WI38 (cell line): ENCODE measurements around the gene CD79A.

Experiments
- H3K4me3 ChIP-seq: 2 replicates; pipeline ENCODE4 v1.5.1; 2011; ENCODE audit warnings: low read depth, mild to moderate bottlenecking, control low read depth, low read length
- TF ChIP-seq, protein P1 (sequence below): IDR thresholded peaks from 2 replicates; pipeline ENCODE4 v1.5.1; 2012; ENCODE audit warnings: low read depth, mild to moderate bottlenecking, control low read depth, low read length

The CD79A gene

DNA sequence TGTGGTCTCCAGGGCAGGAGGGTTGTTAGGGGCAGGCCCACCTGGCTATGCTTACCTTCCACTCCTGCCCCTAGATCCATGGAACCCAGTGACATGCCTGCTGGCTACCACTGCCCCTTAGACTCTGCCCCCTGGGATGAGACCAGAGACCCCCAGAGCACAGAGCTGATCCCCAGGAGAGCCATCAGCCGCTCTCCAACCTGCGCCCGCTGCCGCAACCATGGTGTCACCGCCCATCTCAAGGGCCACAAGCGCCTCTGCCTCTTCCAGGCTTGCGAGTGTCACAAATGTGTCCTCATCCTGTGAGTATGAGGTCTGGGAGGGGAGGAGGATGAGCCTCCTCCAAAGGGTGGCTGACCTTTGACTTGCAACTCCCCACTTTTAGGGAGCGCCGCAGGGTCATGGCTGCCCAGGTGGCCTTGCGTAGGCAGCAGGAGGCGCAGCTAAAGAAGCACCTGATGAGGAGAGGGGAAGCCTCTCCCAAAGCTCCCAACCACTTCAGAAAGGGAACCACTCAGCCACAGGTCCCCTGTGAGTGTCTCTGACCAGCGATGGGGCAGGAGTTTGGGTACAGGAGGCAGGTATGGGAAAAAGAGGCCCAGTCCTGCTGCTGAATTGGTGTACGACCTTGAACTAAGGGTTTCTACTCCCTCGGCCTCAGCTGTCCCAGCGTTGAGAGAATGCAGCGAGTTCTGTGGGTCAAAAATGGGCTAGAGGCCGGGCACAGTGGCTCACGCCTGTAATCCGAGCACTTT lies 29.6 kb upstream of the CD79A start:
- TF ChIP-seq, protein P1, sequence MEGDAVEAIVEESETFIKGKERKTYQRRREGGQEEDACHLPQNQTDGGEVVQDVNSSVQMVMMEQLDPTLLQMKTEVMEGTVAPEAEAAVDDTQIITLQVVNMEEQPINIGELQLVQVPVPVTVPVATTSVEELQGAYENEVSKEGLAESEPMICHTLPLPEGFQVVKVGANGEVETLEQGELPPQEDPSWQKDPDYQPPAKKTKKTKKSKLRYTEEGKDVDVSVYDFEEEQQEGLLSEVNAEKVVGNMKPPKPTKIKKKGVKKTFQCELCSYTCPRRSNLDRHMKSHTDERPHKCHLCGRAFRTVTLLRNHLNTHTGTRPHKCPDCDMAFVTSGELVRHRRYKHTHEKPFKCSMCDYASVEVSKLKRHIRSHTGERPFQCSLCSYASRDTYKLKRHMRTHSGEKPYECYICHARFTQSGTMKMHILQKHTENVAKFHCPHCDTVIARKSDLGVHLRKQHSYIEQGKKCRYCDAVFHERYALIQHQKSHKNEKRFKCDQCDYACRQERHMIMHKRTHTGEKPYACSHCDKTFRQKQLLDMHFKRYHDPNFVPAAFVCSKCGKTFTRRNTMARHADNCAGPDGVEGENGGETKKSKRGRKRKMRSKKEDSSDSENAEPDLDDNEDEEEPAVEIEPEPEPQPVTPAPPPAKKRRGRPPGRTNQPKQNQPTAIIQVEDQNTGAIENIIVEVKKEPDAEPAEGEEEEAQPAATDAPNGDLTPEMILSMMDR: no peak

DNA sequence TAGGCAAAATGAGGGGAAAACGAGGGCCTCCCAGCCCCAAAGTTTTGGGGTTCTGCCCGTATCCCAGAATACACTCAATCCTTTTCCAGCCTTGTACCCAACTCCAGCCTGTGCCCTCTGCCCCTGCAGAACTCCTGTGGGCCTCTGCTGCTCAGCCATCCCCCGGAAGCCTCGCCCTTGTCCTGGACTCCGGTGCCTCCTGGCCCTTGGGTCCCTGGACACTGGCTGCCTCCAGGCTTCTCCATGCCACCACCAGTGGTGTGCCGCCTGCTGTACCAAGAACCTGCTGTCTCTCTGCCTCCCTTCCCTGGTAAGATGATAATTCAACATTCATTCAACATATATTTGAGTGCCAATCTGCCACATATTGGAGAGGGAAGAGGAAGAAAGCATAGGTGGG lies 28.4 kb upstream of the CD79A start:
- TF ChIP-seq, protein P1: no peak
- H3K4me3 ChIP-seq: no peak overlapping the region

More for the DNA sequence above, 29.6 kb upstream of the CD79A start:
- no peak overlapping the region for H3K4me3 ChIP-seq

DNA sequence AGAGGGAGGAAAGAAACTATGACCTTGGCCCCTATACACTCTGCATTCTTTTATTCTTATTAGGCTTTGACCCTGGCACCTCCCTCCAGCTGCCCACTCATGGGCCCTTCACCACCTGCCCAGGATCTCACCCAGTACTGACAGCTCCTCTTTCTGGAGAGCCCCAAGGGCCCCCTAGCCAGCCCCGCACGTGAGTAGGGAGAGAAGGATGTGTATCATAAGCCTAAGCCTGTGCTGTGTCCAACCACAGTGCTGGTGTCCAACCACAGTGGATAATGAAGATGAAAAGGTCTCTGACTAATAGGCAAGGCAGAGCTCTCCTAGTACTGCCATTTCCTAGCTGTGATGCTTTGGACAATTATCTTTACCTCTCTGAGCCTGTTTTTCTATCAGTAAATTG lies 28.0 kb upstream of the CD79A start:
- no peak overlapping the region for H3K4me3 ChIP-seq
- TF ChIP-seq, protein P1: no peak

DNA sequence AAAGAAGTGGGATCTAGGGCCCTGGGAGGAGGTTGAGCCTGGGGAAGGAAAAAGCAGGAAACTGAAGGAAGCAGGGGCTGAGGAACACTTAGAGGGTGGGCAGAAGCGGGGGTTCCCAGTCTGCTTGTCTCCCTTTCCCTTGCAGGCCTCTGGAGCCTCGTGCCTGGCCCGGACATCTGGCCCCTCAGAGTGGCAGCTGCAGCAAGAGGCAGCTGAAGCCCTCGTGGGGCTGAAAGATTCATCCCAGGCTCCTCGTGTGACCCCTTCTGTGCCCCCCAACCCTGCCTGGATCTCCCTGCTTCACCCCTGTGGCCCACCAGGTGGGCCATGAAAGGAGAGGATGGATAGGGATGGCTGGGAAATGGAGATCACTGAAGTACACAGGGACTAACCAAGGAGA lies 26.7 kb upstream of the CD79A start:
- TF ChIP-seq, protein P1: no peak
- H3K4me3 ChIP-seq: no peak overlapping the region

DNA sequence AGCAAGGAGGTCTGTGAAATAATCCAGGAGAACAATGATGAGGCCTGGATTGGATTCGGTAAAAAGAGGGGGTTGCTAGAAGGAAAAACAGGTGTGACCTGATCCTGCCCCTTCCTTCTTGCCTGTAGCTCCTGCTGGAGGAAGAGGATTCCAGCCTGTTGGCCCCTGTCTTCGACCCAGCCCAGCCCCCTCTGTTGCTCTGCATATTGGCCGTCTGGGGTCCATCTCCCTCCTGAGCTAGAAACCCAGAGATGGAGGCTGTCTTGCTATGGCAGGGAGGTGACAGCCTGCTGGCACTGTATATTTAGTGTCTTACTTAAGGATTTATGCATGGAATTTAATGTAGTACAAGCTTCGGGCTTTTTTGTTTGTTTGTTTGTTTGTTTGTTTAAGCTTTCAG lies 25.6 kb upstream of the CD79A start:
- H3K4me3 ChIP-seq: no peak overlapping the region
- TF ChIP-seq, protein P1: no peak

DNA sequence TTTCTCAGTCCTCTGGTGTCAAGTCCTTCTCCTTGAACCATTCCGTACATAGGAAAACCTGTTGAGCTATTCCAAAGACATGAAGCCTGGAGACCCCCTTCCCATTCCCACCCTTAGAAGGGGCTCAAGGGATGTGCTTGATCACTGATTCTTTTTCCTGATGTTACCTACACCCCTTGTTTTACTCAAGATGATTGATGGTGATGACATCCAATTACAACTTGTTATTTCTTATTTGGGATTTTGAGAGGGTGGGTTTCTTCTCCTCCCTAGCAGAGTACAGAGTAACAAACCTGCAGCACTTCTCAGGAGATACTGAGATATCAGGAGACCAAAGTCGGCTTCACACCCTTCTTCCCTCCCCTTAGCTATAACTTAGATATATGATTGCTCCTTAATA lies 23.7 kb upstream of the CD79A start:
- no peak overlapping the region for H3K4me3 ChIP-seq
- TF ChIP-seq, protein P1: no peak

DNA sequence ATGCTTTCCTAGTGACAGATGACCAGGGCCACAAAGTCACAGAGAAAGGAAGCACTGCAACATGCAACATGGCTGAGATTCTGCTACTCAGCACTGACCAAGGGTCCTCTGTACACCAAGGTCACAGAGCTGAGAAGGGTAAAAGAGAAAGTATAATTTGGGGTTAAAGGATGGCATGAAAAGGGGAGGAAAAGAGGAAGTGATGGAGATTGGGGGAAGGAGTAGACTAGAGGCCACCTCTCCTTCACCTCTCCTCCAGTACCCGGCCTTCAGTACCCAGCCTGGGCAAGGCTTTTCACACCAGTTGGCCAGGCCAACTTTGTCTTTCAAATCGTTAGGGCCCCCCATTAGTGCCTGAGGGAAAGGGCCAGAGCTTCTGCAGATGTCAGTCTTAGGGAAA lies 23.3 kb upstream of the CD79A start:
- TF ChIP-seq, protein P1: no peak
- H3K4me3 ChIP-seq: no peak overlapping the region
